LNCaP clone FGC (cell line): ENCODE results near the gene FDX1.
"Not testable (repeated sequence)": the region's sequence is repeated elsewhere in the genome, so short reads cannot be mapped to it uniquely, and the experiment has no call there.

Experiments used
- DNase-seq: peaks from one replicate; pipeline ENCODE4 v3.0.0-alpha.2; 2011; ENCODE audit warnings: low read depth
- H3K4me3 ChIP-seq: 2 replicates; pipeline ENCODE4 v1.5.1; 2011; ENCODE audit warnings: mild to moderate bottlenecking, low read depth, low read length, control low read depth
- CTCF ChIP-seq: IDR thresholded peaks from 2 replicates; pipeline ENCODE4 v1.5.1; 2012; ENCODE audit warnings: mild to moderate bottlenecking; ENCODE audit not compliant: control insufficient read depth, insufficient read depth; ENCODE audit errors: extremely low read depth

The FDX1 gene

GRCh38 chr11:110429731-110430266, at the start of gene FDX1:
Gene FDX1, plus strand, starts transcription at chr11:110429948. Its CDS starts 173 bp downstream, at chr11:110430121.
- no peak for DNase-seq
- H3K4me3 ChIP-seq: peak within 1 kb of the TSS; percentile 85
- TF ChIP-seq CTCF: peak; percentile 72

- no peak for DNase-seq
- H3K4me3 ChIP-seq: no peak overlapping the region
- TF ChIP-seq CTCF: no peak
These were observed 48.7 kb upstream of the FDX1 start for GRCh38 chr11:110380836-110381622.

GRCh38 chr11:110388231-110388630, 41.5 kb upstream of the FDX1 start:
- H3K4me3 ChIP-seq, DNase-seq: not testable (repeated sequence)

GRCh38 chr11:110389965-110390364, 39.8 kb upstream of the FDX1 start:
- H3K4me3 ChIP-seq: no peak overlapping the region
- no peak for DNase-seq
- TF ChIP-seq CTCF: no peak

- TF ChIP-seq CTCF: no peak
- DNase-seq: no peak
- no peak overlapping the region for H3K4me3 ChIP-seq
These were observed 37.7 kb upstream of the FDX1 start for GRCh38 chr11:110392056-110392455.

GRCh38 chr11:110397668-110398286, 32.0 kb upstream of the FDX1 start:
- DNase-seq, H3K4me3 ChIP-seq: not testable (repeated sequence)

GRCh38 chr11:110403585-110403984, 26.2 kb upstream of the FDX1 start:
- H3K4me3 ChIP-seq, DNase-seq: not testable (repeated sequence)

- DNase-seq: peak; percentile 37
- H3K4me3 ChIP-seq: not testable (repeated sequence)
These were observed 24.1 kb upstream of the FDX1 start for GRCh38 chr11:110405636-110406035.

- H3K4me3 ChIP-seq: no peak overlapping the region
- TF ChIP-seq CTCF: no peak
- DNase-seq: no peak
These were observed 22.4 kb upstream of the FDX1 start for GRCh38 chr11:110407315-110407714.
